Esophagus squamous epithelium (tissue), 5 donors: ENCODE data around the gene PTPRM. TPM values are rescaled to one million over a fixed set of nuclear protein-coding genes. Genes with fewer than 3 reads are reported as not detected.

Experiments used
- DNase-seq: peaks from one replicate; lab custom pipeline; 2025; lab: John Stamatoyannopoulos, UW
- H3K27ac ChIP-seq, 4 donors: fragments of 200-600 bp; sonication (generic); one replicate each; pipeline ENCODE4 v1.5.1; 2016 to 2019; ENCODE audit warnings: mild to moderate bottlenecking in 1 of 4
- H3K27me3 ChIP-seq, 4 donors: fragments of 200-600 bp; sonication (generic); 1 replicate in 3 of 4; 2 replicates in 1 of 4; pipeline versions ENCODE4 v1.5.1 to v1.6.0; 2017 to 2021; ENCODE audit warnings: antibody characterized with exemption in 1 of 4
- H3K36me3 ChIP-seq, 3 donors: fragments of 200-600 bp; sonication (generic); one replicate each; pipeline ENCODE4 v1.5.1; 2016 to 2019
- H3K4me1 ChIP-seq, 3 donors: fragments of 200-600 bp; sonication (generic); one replicate each; pipeline ENCODE4 v1.5.1; 2017 to 2019
- H3K4me3 ChIP-seq, 4 donors: fragments of 200-600 bp; sonication (generic); 1 replicate in 3 of 4; 2 replicates in 1 of 4; pipeline ENCODE4 v1.5.1; 2016 to 2019; ENCODE audit warnings: mild to moderate bottlenecking in 2 of 4, moderate library complexity in 1 of 4
- H3K9me3 ChIP-seq, 3 donors: fragments of 200-600 bp; sonication (generic); one replicate each; pipeline ENCODE4 v1.5.1; 2016 to 2019
- POLR2A ChIP-seq, 4 donors: fragments of 450-650 bp; IDR thresholded peaks; one replicate each; pipeline ENCODE4 v1.6.1; 2017; ENCODE audit warnings: antibody characterized with exemption in 4 of 4, mild to moderate bottlenecking in 4 of 4, moderate library complexity in 3 of 4
- WGBS, 2 donors: methylation state at CpG; one replicate each; pipeline ENCODE4 v1.1.5; 2018; 5-methylcytosine and 5-hydroxymethylcytosine counted together
- intact Hi-C: fragments of 100-400 bp; cut with DNase I; formaldehyde crosslinking; loops from one replicate; pipeline ENCODE4 v1.15.0; 2022
- total RNA-seq, 4 donors: library from RNA; depleted of rRNA; stranded (reverse); fragments of >200 nt; gene quantifications; one replicate each; pipeline ENCODE4 v1.1.0, GENCODE V29; 2016
- TF ChIP-seq, protein P1 (sequence below), 6 experiments: fragments of 450-650 bp in 4 of 6; fragments of 200-600 bp in 2 of 6; sonication (generic) in 2 of 6; IDR thresholded peaks; one replicate each; pipeline ENCODE4 v1.5.1; 2016 to 2019; ENCODE audit warnings: antibody characterized with exemption in 6 of 6, mild to moderate bottlenecking in 4 of 6, moderate library complexity in 4 of 6
- donor health status: DM: yes; HTN: yes; CAD: no.

The PTPRM gene
- total RNA-seq, 4 donors from 2014 or later, result 6.5 to 38.7 (median 11.1) TPM

DNA sequence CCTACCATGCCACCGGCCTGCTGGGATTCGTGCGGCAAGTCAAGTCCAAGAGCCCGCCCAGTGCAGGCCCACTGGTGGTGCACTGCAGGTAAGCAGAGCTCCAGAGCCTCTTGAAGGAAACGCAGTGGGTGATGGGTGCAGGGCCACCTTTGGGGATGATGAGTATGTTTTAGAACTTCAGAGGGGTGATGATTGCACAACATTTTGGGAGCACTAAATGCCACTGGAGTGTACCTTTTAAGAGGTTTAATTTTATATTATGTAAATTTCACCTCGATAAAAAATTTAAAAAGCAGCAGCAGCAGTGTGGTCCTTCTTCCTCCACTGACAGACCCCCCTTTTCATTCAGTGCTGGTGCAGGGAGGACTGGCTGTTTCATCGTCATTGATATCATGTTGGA is 809.0 kb downstream of the PTPRM start:
- intact Hi-C loops, result no loop called here
- no peaks in the 10 kb centered on the region for H3K27me3 ChIP-seq
- H3K36me3 ChIP-seq, result peaks cover 0 to 34% (median 0%) of the 10 kb centered on the region in 3 donors
- H3K4me3 ChIP-seq, result no peak overlapping the region
- H3K4me1 ChIP-seq, result peaks cover 0 to 26% (median 3%) of the 10 kb centered on the region in 3 donors
- no peaks in the 10 kb centered on the region for H3K9me3 ChIP-seq
- DNase-seq, result no peak
- TF ChIP-seq, protein P1, sequence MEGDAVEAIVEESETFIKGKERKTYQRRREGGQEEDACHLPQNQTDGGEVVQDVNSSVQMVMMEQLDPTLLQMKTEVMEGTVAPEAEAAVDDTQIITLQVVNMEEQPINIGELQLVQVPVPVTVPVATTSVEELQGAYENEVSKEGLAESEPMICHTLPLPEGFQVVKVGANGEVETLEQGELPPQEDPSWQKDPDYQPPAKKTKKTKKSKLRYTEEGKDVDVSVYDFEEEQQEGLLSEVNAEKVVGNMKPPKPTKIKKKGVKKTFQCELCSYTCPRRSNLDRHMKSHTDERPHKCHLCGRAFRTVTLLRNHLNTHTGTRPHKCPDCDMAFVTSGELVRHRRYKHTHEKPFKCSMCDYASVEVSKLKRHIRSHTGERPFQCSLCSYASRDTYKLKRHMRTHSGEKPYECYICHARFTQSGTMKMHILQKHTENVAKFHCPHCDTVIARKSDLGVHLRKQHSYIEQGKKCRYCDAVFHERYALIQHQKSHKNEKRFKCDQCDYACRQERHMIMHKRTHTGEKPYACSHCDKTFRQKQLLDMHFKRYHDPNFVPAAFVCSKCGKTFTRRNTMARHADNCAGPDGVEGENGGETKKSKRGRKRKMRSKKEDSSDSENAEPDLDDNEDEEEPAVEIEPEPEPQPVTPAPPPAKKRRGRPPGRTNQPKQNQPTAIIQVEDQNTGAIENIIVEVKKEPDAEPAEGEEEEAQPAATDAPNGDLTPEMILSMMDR (IDR thresholded peaks at IDR 0.05), result no peak
- no peak for TF ChIP-seq POLR2A (IDR thresholded peaks at IDR 0.05)
- 87 to 97% methylated on average over 3 to 6 of the region's 7 CpGs for WGBS, 2 donors
- H3K27ac ChIP-seq, result no peak overlapping the region

DNA sequence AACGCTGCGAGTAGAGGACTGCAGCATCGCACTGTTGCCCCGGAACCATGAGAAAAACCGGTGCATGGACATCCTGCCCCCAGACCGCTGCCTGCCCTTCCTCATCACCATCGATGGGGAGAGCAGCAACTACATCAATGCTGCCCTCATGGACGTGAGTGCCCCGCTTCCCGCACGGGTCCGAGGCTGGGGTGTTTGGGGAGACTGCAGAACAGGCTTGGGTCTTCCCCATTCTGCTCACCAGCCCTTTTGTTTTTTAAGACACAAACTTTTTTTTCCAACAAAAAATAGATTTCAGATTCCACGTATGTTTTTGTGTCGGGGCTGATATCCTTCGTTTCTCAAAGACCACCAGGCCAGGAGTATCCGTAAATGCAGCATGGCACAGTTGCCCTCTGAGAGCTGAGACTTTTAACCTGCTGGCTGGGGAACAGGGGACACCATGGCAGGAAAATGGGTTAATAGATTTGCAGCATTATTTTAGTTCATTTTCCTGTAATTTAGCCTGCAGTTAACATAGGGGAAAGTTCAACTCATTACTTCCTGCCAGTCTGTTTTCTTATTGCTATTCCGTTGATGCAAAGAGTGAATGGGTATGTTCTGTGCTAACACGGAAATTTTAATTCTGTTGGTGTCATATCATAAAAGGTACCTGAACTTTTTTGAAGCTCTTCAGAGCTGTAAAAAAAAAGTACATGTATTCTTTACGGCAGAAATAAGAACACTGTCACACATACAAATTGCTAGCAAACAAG is 812.2 kb downstream of the PTPRM start:
- DNase-seq, result no peak

DNA sequence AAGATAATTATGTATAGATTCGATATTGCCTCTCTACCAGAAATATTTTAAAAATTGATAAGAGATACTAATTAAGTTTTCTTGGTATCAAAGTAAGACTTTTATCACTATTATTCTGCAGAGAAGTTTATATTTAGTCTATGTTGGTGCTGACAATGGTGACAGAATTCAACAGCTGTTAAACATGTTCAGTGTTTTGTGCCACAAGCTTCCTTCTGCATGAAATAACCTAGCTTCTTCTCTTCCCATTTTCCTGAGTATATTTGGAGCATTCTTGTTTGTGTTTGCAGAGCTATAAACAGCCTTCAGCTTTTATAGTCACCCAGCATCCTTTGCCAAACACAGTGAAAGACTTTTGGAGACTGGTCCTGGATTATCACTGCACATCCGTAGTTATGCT is 812.9 kb downstream of the PTPRM start:
- H3K4me3 ChIP-seq, result no peak overlapping the region
- no peak overlapping the region for H3K27ac ChIP-seq
- no peaks in the 10 kb centered on the region for H3K9me3 ChIP-seq
- no peaks in the 10 kb centered on the region for H3K27me3 ChIP-seq
- 73 to 82% methylated on average over 1 to 2 of the region's 2 CpGs for WGBS, 2 donors
- intact Hi-C loops, result no loop called here
- peaks cover 0 to 4% (median 0%) of the 10 kb centered on the region in 3 donors for H3K4me1 ChIP-seq
- DNase-seq, result no peak
- TF ChIP-seq POLR2A (IDR thresholded peaks at IDR 0.05), result no peak
- TF ChIP-seq, protein P1 (IDR thresholded peaks at IDR 0.05), result no peak
- peaks cover 0 to 37% (median 0%) of the 10 kb centered on the region in 3 donors for H3K36me3 ChIP-seq

More for the DNA sequence above, 812.2 kb downstream of the PTPRM start:
- H3K36me3 ChIP-seq, result peaks cover 0 to 30% (median 0%) of the 10 kb centered on the region in 3 donors
- no peak overlapping the region for H3K4me3 ChIP-seq
- no peaks in the 10 kb centered on the region for H3K9me3 ChIP-seq
- 89 to 93% methylated on average over 16 to 19 of the region's 19 CpGs for WGBS, 2 donors
- TF ChIP-seq POLR2A (IDR thresholded peaks at IDR 0.05), result no peak
- TF ChIP-seq, protein P1 (IDR thresholded peaks at IDR 0.05), result no peak
- H3K4me1 ChIP-seq, result peaks cover 0 to 10% (median 0%) of the 10 kb centered on the region in 3 donors
- intact Hi-C loops, result no loop called here
- H3K27me3 ChIP-seq, result no peaks in the 10 kb centered on the region
- H3K27ac ChIP-seq, result no peak overlapping the region

DNA sequence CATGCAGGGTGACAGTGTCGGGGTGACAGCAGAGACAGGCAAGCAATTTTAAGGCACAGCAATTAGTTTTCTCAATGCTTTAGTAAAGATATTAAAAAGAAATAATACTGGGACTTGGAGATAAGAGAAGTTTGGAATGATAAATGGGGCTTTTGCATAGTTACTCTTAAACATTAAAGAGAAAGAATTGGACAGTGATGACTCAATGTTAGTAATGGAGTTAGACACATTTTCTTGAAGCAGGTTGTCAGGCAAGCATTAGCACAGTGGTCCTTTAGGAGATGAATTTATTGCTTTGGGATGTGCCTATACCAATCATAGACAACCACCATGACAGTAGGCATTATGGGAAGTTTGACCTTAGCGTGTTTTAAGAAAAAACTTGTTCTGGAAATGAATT is 813.8 kb downstream of the PTPRM start:
- intact Hi-C loops, result no loop called here
- Histone ChIP-seq H3K9me3 (no peaks in the 10 kb centered on the region), H3K4me1 (no peaks in the 10 kb centered on the region), H3K27ac (no peak overlapping the region), H3K36me3 (peaks cover 0 to 45% (median 0%) of the 10 kb centered on the region in 3 donors), H3K4me3 (no peak overlapping the region), H3K27me3 (no peaks in the 10 kb centered on the region)
- no peak for DNase-seq
- TF ChIP-seq, protein P1 (IDR thresholded peaks at IDR 0.05), result no peak
- no peak for TF ChIP-seq POLR2A (IDR thresholded peaks at IDR 0.05)
- WGBS, 2 donors, result 85 to 89% methylated on average over 2 of the region's 2 CpGs

DNA sequence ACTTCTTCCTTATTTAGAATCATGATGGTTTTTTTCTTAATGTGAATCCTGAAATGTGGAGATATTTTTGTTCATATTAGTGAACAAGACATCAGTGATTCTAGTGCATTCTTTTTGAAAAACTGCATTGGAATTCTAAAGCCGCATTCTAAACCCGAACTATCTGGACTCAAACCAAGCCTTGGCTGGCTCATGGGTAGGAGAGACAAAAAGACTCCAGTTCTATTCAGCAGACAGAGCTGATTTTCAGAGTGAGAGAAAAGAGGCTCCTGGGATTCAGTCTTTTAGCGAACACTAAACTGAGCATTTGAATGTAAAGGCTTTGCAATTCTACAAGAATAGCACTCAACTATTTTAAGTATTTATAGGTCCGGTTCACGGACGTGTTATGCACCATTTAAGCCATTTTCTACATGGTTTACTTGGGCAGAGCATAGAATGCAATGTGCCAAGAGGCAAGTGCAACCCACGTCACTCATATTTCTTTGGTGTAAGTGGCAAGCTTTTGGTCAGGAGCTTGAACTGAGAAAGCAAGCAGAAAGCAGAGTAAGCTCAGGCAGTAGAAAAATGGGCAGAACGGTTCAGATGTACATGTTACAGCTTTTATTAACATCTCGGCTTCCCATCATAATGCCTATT is 814.8 kb downstream of the PTPRM start:
- Histone ChIP-seq H3K9me3 (no peaks in the 10 kb centered on the region), H3K36me3 (peaks cover 0 to 47% (median 0%) of the 10 kb centered on the region in 3 donors)
- intact Hi-C loops, result no loop called here

More for the DNA sequence above, 814.8 kb downstream of the PTPRM start:
- no peak for TF ChIP-seq POLR2A (IDR thresholded peaks at IDR 0.05)
- TF ChIP-seq, protein P1 (IDR thresholded peaks at IDR 0.05), result no peak
- Histone ChIP-seq H3K27me3 (no peaks in the 10 kb centered on the region), H3K27ac (no peak overlapping the region), H3K4me1 (no peaks in the 10 kb centered on the region), H3K4me3 (no peak overlapping the region)
- no peak for DNase-seq
- WGBS, 2 donors, result 71 to 78% methylated on average over 9 of the region's 9 CpGs
